AML-193 (cell line): ENCODE measurements around the gene TBC1D19.

ENCODE experiments used
- DNase-seq, 2 experiments: peaks; one replicate each; lab custom pipeline; 2025; lab: John Stamatoyannopoulos, UW

The TBC1D19 gene

DNA sequence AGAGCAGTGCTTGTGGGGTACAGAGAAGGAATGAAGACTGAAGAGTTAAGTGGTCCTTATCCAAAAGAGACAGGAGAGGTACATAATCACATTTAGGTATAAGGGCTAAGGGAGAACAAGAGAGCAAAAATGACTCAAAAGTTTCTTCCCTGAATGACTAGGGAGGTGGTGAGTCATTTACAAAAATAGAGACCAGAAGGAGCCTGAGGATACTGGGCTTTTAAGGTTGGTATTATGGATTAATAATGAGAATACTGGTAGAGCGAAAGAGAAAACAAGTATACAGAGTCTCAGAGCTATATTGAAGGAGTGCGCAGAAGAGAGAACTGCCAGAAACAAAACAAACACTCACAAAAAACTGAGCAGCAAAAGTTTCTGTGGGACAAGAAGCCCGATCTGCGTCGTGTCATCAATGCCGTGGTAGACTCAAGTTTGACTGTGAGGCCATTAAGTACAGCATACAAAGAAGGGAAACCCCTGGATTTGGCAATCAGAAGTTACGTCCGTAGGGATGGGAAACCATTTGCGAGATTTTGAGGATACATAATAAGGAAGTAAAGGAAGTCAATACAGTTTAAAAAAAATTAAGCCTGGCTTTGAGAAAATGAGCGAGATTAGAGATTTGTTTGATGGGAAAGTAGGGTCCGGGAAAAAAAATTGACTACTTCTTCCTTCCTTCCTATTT is 147.6 kb downstream of the TBC1D19 start:
- no peak for DNase-seq

DNA sequence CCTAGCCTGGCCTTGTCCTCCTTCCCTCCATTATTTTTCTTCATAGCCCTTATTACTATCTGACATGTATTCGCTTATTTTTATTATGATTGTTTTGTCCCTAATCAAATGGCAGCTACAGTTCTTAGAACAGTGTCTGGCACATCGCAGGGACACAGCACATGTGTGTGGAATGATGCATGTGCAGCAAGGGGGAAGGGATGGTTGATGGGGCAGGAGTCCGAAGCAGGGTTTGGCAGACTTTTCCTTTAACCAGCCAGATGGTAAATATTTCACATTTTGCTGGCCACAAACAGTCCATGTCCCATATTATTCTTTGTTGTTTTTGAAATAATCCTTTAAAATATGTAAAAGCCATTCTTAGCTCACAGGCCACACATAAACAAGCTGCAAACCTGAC is 148.5 kb downstream of the TBC1D19 start:
- no peak for DNase-seq

- no peak for DNase-seq
Measured at GRCh38 chr4:26736621-26737020, 152.7 kb downstream of the TBC1D19 start.

- DNase-seq: no peak
Measured at GRCh38 chr4:26737385-26737784, 153.5 kb downstream of the TBC1D19 start.

- DNase-seq: no peak
Measured at GRCh38 chr4:26741491-26741871, 157.6 kb downstream of the TBC1D19 start.

DNA sequence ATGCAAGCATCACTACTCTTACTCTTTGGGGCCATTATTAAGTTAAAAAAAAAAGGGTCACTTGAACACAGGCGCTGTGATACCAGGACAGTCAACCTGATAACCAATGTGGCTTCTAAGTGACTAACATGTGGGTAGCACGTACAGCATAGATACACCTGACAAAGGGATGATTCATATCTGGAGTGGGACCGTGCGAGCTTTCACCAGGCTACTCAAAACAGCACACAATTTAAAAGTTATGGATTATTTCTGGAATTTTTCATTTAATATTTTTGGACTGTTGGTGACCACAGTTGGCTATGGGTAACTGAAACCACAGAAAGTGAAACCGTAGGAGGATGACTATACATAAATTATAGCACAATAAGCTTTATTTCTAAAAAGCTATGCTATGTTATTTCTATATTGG is 162.9 kb downstream of the TBC1D19 start:
- DNase-seq: no peak

DNA sequence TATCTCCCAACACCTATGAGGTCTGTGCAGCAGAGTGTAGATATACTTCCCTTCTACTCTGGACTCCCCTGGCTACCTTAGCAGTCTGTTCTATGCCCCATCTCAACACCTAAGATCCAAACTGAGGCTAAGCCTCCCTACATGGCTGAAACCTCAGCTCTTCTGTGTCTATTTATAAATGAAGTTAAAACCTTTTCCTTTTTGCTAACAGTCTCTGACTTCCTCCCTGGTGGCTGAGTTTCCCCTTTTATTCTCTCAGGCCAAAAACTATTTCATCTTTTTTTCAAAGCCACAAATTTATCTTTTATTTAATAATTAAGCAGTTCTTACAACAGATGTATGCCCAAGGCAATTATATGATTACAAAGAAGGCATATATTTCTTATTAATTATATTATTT is 164.9 kb downstream of the TBC1D19 start:
- peak; percentile 20 to 30 for DNase-seq

GRCh38 chr4:26749867-26750266 is 166.0 kb downstream of the TBC1D19 start:
- no peak for DNase-seq

DNA sequence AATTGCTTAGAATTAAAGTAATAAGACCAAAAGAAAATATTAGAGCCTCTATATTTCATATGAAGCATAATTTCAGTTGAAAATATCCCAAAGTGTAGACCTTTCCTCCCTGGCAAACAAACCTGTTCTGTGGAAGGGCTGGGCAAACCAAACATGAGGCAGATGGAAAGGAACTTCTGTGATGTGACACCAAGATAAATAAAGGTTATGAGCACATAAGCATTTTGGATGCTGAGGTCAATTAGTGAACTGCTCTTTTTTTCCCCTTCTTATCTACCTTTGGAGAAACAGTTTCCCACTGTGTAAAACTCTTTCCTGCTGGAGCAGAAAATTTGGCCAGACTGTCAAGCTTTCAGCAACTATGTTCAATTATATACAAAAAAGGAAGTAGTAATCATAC is 167.1 kb downstream of the TBC1D19 start:
- no peak for DNase-seq

DNA sequence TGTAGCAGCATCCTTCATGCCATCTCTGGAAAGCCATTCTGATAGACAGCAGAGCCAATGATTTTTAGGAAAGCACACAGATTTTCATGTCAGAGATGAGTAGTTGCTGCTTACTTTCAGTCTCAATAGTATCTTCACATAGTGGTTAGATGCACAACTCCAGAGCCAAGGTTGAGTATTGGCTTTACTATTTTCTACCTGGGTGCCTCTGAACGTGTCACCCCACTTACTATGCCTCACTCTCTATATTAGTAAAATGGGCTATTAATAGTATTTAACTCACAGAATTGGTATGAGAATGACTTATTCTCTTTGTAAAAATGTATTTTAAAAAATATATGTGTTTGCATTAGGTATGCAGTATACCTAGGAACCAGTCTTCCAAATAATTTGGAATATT is 168.0 kb downstream of the TBC1D19 start:
- no peak for DNase-seq

- DNase-seq: no peak
Measured at GRCh38 chr4:26753187-26753586, 169.3 kb downstream of the TBC1D19 start.

GRCh38 chr4:26753617-26754016 is 169.7 kb downstream of the TBC1D19 start:
- DNase-seq: no peak

DNA sequence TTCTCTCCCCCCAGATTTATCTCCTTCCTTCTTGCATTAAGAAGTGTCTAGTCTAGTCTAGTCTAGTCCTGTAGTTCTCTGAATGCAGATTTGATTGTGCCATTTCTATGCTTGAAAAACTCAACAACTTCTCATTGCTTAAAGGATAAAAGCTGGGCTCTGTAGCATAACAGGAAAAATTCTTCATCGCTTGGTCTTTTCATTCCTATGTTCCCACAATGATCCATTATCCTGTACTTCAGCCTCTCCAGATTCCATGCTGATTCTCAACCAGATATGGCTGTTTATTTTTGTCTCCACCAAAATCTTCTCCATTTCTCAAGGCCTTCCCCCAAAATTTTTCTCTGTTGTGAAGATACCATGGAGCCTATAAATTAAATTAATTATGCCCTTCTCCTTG is 173.9 kb downstream of the TBC1D19 start:
- no peak for DNase-seq

GRCh38 chr4:26758899-26759298 is 175.0 kb downstream of the TBC1D19 start:
- DNase-seq: no peak

- DNase-seq: no peak
Measured at GRCh38 chr4:26762650-26763049, 178.8 kb downstream of the TBC1D19 start.

DNA sequence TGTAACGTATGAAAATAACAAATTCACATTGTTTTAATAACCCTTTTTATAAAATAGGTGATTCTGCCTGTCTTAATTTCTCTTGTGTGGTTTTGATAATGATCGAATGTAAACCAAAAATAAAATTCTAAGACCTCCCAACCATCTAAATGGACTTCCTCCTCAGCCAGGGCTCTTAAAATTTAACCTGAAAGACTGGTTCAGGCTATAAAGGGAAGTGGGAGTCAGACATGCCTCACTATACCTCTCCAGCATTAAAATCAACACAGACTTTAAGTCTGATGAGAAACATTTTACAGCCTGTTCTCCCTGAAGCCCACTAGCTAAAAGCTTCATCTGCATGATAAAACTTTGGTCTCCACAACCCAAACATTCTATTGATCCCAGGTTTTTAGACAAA is 179.2 kb downstream of the TBC1D19 start:
- no peak for DNase-seq

GRCh38 chr4:26763648-26764047 is 179.8 kb downstream of the TBC1D19 start:
- DNase-seq: peak; percentile 65 to 73

- DNase-seq: no peak
Measured at GRCh38 chr4:26764231-26764630, 180.3 kb downstream of the TBC1D19 start.

DNA sequence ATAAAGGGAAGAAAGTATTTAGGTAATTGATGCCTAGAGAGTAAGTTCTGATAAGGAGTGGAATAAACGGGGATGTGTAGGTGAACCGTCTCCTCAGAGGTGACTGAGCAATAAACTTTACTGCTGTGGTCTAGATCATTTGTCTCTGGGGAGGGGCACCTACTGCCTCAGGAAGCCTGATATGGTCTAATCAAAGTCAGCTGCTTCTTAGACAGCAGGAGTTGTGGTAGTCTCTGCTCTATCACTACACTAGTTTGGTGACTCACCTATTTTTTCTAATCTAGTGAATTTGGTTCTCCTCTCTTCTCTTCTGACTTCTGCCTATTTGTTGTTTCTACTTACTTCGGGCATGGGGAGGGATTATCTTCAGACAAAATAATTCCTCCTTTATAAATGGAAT is 181.6 kb downstream of the TBC1D19 start:
- DNase-seq: no peak

DNA sequence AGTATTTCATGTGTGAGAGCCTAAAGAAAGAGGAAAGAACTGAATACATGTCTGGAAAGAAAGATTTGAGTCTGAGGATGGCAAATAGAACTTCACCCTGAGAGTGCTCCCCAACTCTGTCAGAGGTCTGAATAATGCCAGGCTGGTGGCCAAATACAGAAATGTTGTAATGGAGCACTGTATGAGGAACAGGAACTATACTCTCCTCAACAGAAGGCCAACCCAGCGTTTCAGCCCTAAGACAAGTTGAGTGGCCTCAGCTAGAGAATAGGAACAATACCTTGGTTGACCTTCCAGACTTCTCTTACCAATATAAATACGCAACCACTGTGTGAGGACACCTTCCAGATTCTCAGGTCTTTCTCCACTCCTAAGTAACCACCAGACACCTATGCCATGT is 182.3 kb downstream of the TBC1D19 start:
- DNase-seq: peak; percentile 66 to 78

- DNase-seq: no peak
Measured at GRCh38 chr4:26772096-26772873, 188.4 kb downstream of the TBC1D19 start.

- DNase-seq: no peak
Measured at GRCh38 chr4:26779224-26779623, 195.3 kb downstream of the TBC1D19 start.

GRCh38 chr4:26779674-26780073 is 195.8 kb downstream of the TBC1D19 start:
- DNase-seq: no peak

DNA sequence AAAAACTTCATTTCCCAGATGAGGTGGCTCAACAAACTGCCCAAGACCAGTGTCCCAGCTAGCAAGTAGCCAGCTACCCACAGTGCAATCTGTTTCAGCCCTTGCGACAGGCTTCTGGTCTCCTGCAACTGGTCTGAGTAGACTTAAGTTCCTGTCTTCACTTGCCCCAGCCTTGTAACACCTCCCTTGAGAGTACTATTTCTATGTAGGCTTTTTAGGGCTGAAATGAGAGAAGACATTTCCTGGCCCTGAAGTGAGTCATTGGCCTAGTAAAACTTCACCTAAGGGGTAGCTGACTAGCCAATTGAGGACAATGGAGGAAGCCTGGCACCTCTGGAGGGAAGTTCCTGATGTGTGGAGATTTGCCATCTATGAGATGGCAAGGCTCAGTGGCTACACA is 196.7 kb downstream of the TBC1D19 start:
- DNase-seq: peak; percentile 67 to 75
